EH (cell line): ENCODE measurements around the gene CLIC5.

Source experiments
- DNase-seq: peaks from one replicate; pipeline ENCODE4 v3.0.0-alpha.2; 2015; ENCODE audit warnings: low read depth

Gene CLIC5

GRCh38 chr6:46035242-46035641 is 19.6 kb upstream of the CLIC5 start:
- no peak for DNase-seq

GRCh38 chr6:46032110-46032998 is 16.7 kb upstream of the CLIC5 start:
- no peak for DNase-seq

- no peak for DNase-seq
These were observed 13.9 kb upstream of the CLIC5 start for GRCh38 chr6:46029602-46030001.

- no peak for DNase-seq
These were observed 10.6 kb upstream of the CLIC5 start for GRCh38 chr6:46026307-46026706.

- no peak for DNase-seq
These were observed 9.9 kb upstream of the CLIC5 start for GRCh38 chr6:46025573-46025972.

- no peak for DNase-seq
These were observed 8.6 kb upstream of the CLIC5 start for GRCh38 chr6:46024124-46024769.

GRCh38 chr6:46023216-46023915 is 7.7 kb upstream of the CLIC5 start:
- DNase-seq: no peak

- DNase-seq: no peak
These were observed 6.7 kb upstream of the CLIC5 start for GRCh38 chr6:46022106-46022948.

- DNase-seq: no peak
These were observed 2.1 kb upstream of the CLIC5 start for GRCh38 chr6:46017726-46018125.

GRCh38 chr6:46016063-46016608 is 476 bp upstream of the CLIC5 start:
- DNase-seq: no peak

- DNase-seq: no peak
These were observed 1.0 kb downstream of the CLIC5 start for GRCh38 chr6:46014511-46015118.

GRCh38 chr6:46014046-46014445 is 1.6 kb downstream of the CLIC5 start:
- no peak for DNase-seq

GRCh38 chr6:46013639-46014038 is 2.0 kb downstream of the CLIC5 start:
- no peak for DNase-seq

- DNase-seq: no peak
These were observed 2.8 kb downstream of the CLIC5 start for GRCh38 chr6:46012834-46013233.

- no peak for DNase-seq
These were observed 4.2 kb downstream of the CLIC5 start for GRCh38 chr6:46011188-46012085.

- DNase-seq: no peak
These were observed 4.9 kb downstream of the CLIC5 start for GRCh38 chr6:46010771-46011170.

- no peak for DNase-seq
These were observed 5.4 kb downstream of the CLIC5 start for GRCh38 chr6:46010270-46010669.

GRCh38 chr6:46002264-46002663 is 13.4 kb downstream of the CLIC5 start:
- DNase-seq: no peak

GRCh38 chr6:46000905-46001304 is 14.8 kb downstream of the CLIC5 start:
- DNase-seq: no peak

- no peak for DNase-seq
These were observed 17.1 kb downstream of the CLIC5 start for GRCh38 chr6:45998524-45998923.
